ENCODE results near the gene PCNX2. TPM values are rescaled to one million over a fixed set of nuclear protein-coding genes. Genes with fewer than 3 reads are reported as not detected.

Gene PCNX2
- total and polyA plus RNA-seq, 12 donors: 0.29 to 3.1 (median 1.6) TPM

DNA sequence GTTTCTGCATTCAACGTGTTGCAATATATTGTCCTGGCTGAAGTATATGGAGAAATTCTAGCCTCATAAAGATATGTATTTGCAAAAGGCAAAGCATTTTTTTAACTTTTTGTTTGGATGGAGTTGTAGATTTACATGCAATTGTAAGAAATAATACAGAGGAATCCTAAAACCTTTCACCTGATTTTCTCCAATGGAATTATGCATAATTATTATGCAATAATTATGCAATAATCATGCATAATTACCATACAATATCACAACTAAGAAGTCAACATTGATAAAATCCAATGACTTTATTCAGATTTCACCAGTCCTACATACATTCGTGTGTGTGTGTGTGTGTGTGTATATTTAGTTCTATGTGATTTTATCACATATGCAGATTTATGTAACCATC, 24.5 kb upstream of the PCNX2 start:
- Histone ChIP-seq H3K36me3 (no peaks in the 10 kb centered on the region), H3K27ac (no peak overlapping the region), H3K9me3 (no peaks in the 10 kb centered on the region), H3K4me1 (no peaks in the 10 kb centered on the region), H3K27me3 (peaks cover 0 to 19% (median 9%) of the 10 kb centered on the region in 7 donors), H3K4me3 (no peak overlapping the region)
- intact Hi-C loops (cut with DNase I): no loop called here
- ATAC-seq (no peak), DNase-seq (no peak)
- 79 to 82% methylated on average over 2 of the region's 2 CpGs for WGBS, 2 donors
- TF ChIP-seq, protein P1, sequence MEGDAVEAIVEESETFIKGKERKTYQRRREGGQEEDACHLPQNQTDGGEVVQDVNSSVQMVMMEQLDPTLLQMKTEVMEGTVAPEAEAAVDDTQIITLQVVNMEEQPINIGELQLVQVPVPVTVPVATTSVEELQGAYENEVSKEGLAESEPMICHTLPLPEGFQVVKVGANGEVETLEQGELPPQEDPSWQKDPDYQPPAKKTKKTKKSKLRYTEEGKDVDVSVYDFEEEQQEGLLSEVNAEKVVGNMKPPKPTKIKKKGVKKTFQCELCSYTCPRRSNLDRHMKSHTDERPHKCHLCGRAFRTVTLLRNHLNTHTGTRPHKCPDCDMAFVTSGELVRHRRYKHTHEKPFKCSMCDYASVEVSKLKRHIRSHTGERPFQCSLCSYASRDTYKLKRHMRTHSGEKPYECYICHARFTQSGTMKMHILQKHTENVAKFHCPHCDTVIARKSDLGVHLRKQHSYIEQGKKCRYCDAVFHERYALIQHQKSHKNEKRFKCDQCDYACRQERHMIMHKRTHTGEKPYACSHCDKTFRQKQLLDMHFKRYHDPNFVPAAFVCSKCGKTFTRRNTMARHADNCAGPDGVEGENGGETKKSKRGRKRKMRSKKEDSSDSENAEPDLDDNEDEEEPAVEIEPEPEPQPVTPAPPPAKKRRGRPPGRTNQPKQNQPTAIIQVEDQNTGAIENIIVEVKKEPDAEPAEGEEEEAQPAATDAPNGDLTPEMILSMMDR (IDR thresholded peaks at IDR 0.05): no peak

DNA sequence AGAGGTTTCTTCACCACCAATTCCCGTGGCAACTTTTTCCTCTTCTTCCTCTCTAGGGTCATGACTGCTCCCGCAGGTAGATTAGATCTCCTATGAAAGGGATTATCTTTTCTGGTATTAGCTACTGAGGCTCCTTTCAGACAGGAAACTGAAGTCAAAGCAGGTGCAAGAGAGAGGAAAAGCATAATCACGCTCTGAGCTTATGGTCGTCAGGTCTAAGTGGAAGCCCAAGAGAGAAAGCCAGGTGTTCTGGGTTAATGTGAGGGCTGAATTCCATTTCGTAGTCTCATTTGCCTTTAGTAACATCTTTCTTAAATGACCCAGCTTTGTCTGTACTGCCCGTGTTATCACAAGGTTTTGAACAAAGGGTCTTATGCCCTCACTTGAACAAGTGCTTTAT, 23.7 kb upstream of the PCNX2 start:
- Histone ChIP-seq H3K4me3 (no peak overlapping the region), H3K27me3 (peaks cover 0 to 19% (median 9%) of the 10 kb centered on the region in 7 donors), H3K9me3 (no peaks in the 10 kb centered on the region), H3K4me1 (no peaks in the 10 kb centered on the region), H3K36me3 (no peaks in the 10 kb centered on the region), H3K27ac (no peak overlapping the region)
- intact Hi-C loops (cut with DNase I): no loop called here
- ATAC-seq (no peak), DNase-seq (no peak)
- 69 to 74% methylated on average over 6 of the region's 6 CpGs for WGBS, 2 donors
- TF ChIP-seq, protein P1 (IDR thresholded peaks at IDR 0.05): no peak

DNA sequence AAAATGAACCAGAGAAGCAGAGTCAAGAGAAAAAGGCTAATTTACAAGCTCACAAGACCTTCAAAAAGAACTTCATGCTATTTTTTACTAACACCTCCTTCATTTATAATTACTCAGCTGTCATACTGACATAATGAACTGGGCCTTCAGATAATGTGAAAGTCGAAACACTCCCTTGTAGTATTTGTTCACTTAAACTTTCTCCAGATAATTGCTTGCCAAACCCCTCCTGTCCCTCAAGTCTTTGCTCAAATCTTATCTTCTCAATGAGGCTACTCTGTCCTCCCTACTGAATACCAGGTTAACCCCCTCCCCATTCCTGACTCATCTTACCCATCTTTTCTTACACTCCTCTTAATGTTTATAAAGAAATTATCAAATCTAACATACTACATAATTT, 20.9 kb upstream of the PCNX2 start:
- no peaks in the 10 kb centered on the region for H3K9me3 ChIP-seq
- H3K27me3 ChIP-seq: peaks cover 0 to 19% (median 11%) of the 10 kb centered on the region in 7 donors
- intact Hi-C loops (cut with DNase I): no loop called here
- TF ChIP-seq, protein P1 (IDR thresholded peaks at IDR 0.05): no peak
- WGBS, 2 donors: 34 to 46% methylated on average over 1 of the region's 1 CpG
- ATAC-seq: no peak
- no peak overlapping the region for H3K27ac ChIP-seq
- no peak overlapping the region for H3K4me3 ChIP-seq
- H3K36me3 ChIP-seq: no peaks in the 10 kb centered on the region
- no peak for DNase-seq
- no peaks in the 10 kb centered on the region for H3K4me1 ChIP-seq

DNA sequence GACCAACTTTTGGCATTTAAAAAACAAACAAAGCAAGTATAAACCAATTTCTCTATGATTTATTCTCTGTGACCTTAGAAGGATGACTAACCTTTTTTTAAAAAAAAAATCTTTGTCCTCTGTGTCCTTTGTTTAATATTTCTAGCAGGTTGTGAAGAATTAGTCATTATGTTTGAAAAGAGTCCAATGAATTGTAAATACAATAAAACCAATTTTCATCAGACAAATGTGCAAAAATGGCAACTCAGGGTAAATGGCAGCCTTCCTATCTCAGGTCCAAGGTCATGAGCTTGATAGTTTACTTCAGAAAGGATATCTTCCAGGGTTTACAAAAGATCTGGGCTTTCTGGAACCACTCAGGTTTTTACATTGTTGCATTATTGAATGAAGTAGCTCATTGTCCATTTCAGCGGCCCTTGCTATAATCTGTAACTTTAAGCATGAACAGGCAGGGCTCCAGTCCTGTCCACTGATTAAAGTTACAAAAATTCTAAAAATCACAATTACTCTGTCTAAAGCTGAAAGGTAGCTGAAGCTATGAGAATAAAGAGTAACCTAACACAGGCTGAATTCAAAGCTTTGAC, 20.3 kb upstream of the PCNX2 start:
- Histone ChIP-seq H3K4me1 (no peaks in the 10 kb centered on the region), H3K9me3 (no peaks in the 10 kb centered on the region), H3K27me3 (peaks cover 0 to 15% (median 9%) of the 10 kb centered on the region in 7 donors), H3K4me3 (no peak overlapping the region), H3K36me3 (no peaks in the 10 kb centered on the region), H3K27ac (no peak overlapping the region)
- DNase-seq (no peak), ATAC-seq (no peak)
- TF ChIP-seq, protein P1 (IDR thresholded peaks at IDR 0.05): no peak
- intact Hi-C loops (cut with DNase I): no loop called here
- 63 to 77% methylated on average over 1 of the region's 1 CpG for WGBS, 2 donors
